ENCODE results near the gene VSTM2L. TPM values are rescaled to one million over a fixed set of nuclear protein-coding genes. Genes with fewer than 3 reads are reported as not detected.
A peak's percentile ranks its signal among the peaks of the same experiment; 100 is the strongest.

The VSTM2L gene
- total RNA-seq, 4 donors from 2014 or later, result 0.54 to 4.0 (median 1.9) TPM

DNA sequence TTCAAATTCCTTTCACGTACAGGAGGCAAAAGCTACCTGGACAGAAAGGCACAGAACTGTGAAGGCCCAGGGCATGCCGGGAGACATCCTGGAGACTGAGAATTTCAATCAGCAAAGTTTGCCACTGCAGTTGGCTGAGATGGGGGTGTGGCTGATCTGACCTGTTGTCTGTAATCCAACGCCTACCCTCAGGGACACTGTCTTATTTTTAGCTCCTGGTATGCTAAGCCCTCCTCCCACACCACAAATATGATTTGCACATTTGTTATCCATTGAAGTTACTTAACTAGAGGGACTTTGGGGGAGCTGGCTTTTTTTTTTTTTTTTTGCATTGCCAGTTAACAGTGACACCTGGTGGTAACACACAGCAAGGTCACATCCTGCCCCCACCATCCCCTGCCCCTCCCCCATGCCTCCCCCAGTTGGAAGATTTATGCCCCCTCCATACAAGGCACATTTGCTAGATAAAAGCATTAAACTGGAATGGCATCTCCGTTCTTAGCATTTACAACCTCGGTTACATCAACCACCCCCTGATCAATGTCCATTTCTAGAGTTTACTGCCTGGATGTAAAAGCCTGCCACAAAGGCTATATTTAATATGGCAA is 90.0 kb downstream of the VSTM2L start:
- WGBS, 2 donors, result 69 to 71% methylated on average over 5 of the region's 5 CpGs
- Histone ChIP-seq H3K4me3 (replicated peaks in 1 of 3) (no peak overlapping the region), H3K4me1 (peaks cover 64 to 83% of the 10 kb centered on the region in 2 donors), H3K27ac (peak overlapping the region in 2 of 3 donors; percentile 80 to 94), H3K9me3 (no peaks in the 10 kb centered on the region), H3K27me3 (no peaks in the 10 kb centered on the region), H3K36me3 (peaks cover 0 to 5% of the 10 kb centered on the region in 2 donors)
- intact Hi-C loops (cut with DNase I), result no loop called here
- TF ChIP-seq, protein P1, sequence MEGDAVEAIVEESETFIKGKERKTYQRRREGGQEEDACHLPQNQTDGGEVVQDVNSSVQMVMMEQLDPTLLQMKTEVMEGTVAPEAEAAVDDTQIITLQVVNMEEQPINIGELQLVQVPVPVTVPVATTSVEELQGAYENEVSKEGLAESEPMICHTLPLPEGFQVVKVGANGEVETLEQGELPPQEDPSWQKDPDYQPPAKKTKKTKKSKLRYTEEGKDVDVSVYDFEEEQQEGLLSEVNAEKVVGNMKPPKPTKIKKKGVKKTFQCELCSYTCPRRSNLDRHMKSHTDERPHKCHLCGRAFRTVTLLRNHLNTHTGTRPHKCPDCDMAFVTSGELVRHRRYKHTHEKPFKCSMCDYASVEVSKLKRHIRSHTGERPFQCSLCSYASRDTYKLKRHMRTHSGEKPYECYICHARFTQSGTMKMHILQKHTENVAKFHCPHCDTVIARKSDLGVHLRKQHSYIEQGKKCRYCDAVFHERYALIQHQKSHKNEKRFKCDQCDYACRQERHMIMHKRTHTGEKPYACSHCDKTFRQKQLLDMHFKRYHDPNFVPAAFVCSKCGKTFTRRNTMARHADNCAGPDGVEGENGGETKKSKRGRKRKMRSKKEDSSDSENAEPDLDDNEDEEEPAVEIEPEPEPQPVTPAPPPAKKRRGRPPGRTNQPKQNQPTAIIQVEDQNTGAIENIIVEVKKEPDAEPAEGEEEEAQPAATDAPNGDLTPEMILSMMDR (IDR thresholded peaks at IDR 0.05), result peak in 4 of 6 experiments; percentile 17 to 72 (median 38)
- TF ChIP-seq POLR2A (IDR thresholded peaks at IDR 0.05), result no peak
- DNase-seq, result peak; percentile 29 to 46

DNA sequence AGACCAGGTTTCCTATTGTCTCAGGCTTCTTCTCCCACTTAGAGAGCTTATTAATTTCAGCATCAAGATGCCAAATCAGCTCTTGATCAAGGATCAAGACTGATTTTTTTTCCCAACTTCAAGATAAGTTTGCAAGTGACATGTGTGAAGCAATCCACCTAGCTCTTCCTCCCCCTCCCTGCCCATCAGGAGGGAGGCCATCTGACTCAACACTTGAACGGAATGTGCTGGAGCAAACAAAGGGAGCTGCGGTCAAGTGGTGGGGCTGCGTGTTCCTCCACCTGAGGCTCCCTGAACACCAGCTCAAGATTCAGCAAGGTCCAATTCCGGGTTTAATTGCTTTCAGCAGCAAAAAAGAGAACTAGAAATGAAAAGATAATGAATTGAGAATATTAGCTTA is 91.6 kb downstream of the VSTM2L start:
- no peaks in the 10 kb centered on the region for H3K27me3 ChIP-seq
- H3K4me3 ChIP-seq (replicated peaks in 1 of 3), result no peak overlapping the region
- H3K4me1 ChIP-seq, result peaks cover 48 to 67% of the 10 kb centered on the region in 2 donors
- H3K9me3 ChIP-seq, result no peaks in the 10 kb centered on the region
- WGBS, 2 donors, result 31 to 38% methylated on average over 4 of the region's 4 CpGs
- peak; percentile 89 to 91 for DNase-seq
- TF ChIP-seq, protein P1 (IDR thresholded peaks at IDR 0.05), result no peak
- no peak for TF ChIP-seq POLR2A (IDR thresholded peaks at IDR 0.05)
- intact Hi-C loops (cut with DNase I), result no loop called here
- H3K27ac ChIP-seq, result peak overlapping the region; percentile 84 to 95 (median 90)
- H3K36me3 ChIP-seq, result peaks cover 8 to 12% of the 10 kb centered on the region in 2 donors

Other genes starting within 250 kb of the VSTM2L start
- 10 to 100 TPM; 22.3 to 31.2 (median 24.6) TPM for gene CTNNBL1, start 209.1 kb upstream of the VSTM2L start, total RNA-seq
- 10 to 100 TPM; 23.0 to 45.0 (median 30.1) TPM for gene TTI1, start 130.3 kb downstream of the VSTM2L start, total RNA-seq
- 10 to 100 TPM; 24.2 to 58.9 (median 27.0) TPM for gene RPRD1B, start 130.6 kb downstream of the VSTM2L start, total RNA-seq